Measurements from ENCODE around the gene TMEM164. TPM values are rescaled to one million over a fixed set of nuclear protein-coding genes. Genes with fewer than 3 reads are reported as not detected.
"Not testable (repeated sequence)": the region's sequence is repeated elsewhere in the genome, so short reads cannot be mapped to it uniquely, and the experiment has no call there.

TMEM164 gene
- total RNA-seq, 2 experiments from 2014 or later = 9.1 to 11.0 TPM

GRCh38 chrX:110143454-110144210 is 140.7 kb downstream of the TMEM164 start:
- H3K9me3 Mint-ChIP-seq = no peaks in the 10 kb centered on the region
- peaks cover 3% of the 10 kb centered on the region for H3K36me3 Mint-ChIP-seq
- H3K4me3 Mint-ChIP-seq = no peak overlapping the region
- no peak overlapping the region for H3K27ac Mint-ChIP-seq
- no peaks in the 10 kb centered on the region for H3K4me1 Mint-ChIP-seq
- DNase-seq = no peak
- H3K27me3 Mint-ChIP-seq = no peaks in the 10 kb centered on the region

- DNase-seq = no peak
- H3K27ac Mint-ChIP-seq = no peak overlapping the region
These were observed 142.4 kb downstream of the TMEM164 start for GRCh38 chrX:110145311-110145710.

GRCh38 chrX:110145854-110146253 is 142.9 kb downstream of the TMEM164 start:
- peak; percentile 3 for DNase-seq
- no peak overlapping the region for H3K4me3 Mint-ChIP-seq
- H3K4me1 Mint-ChIP-seq = no peaks in the 10 kb centered on the region
- no peaks in the 10 kb centered on the region for H3K27me3 Mint-ChIP-seq
- H3K36me3 Mint-ChIP-seq = peaks cover 5% of the 10 kb centered on the region
- no peak overlapping the region for H3K27ac Mint-ChIP-seq
- H3K9me3 Mint-ChIP-seq = no peaks in the 10 kb centered on the region

More at GRCh38 chrX:110145311-110145710, 142.4 kb downstream of the TMEM164 start:
- Mint-ChIP-seq H3K9me3 (no peaks in the 10 kb centered on the region), H3K36me3 (peaks cover 5% of the 10 kb centered on the region), H3K4me1 (no peaks in the 10 kb centered on the region), H3K27me3 (no peaks in the 10 kb centered on the region), H3K4me3 (no peak overlapping the region)

- no peak overlapping the region for H3K27ac Mint-ChIP-seq
- no peaks in the 10 kb centered on the region for H3K27me3 Mint-ChIP-seq
- H3K4me1 Mint-ChIP-seq = no peaks in the 10 kb centered on the region
- DNase-seq = peak; percentile 5
- no peaks in the 10 kb centered on the region for H3K9me3 Mint-ChIP-seq
- H3K4me3 Mint-ChIP-seq = no peak overlapping the region
- H3K36me3 Mint-ChIP-seq = peaks cover 5% of the 10 kb centered on the region
These were observed 143.6 kb downstream of the TMEM164 start for GRCh38 chrX:110146521-110146920.

GRCh38 chrX:110153244-110153643 is 150.3 kb downstream of the TMEM164 start:
- no peak overlapping the region for H3K4me3 Mint-ChIP-seq
- peaks cover 2% of the 10 kb centered on the region for H3K36me3 Mint-ChIP-seq

GRCh38 chrX:110153896-110154295 is 151.0 kb downstream of the TMEM164 start:
- no peak overlapping the region for H3K27ac Mint-ChIP-seq
- H3K4me1 Mint-ChIP-seq = no peaks in the 10 kb centered on the region
- no peak overlapping the region for H3K4me3 Mint-ChIP-seq
- H3K27me3 Mint-ChIP-seq = no peaks in the 10 kb centered on the region
- H3K36me3 Mint-ChIP-seq = peaks cover 2% of the 10 kb centered on the region
- no peak for DNase-seq
- H3K9me3 Mint-ChIP-seq = no peaks in the 10 kb centered on the region

More at GRCh38 chrX:110153244-110153643, 150.3 kb downstream of the TMEM164 start:
- Mint-ChIP-seq H3K4me1 (no peaks in the 10 kb centered on the region), H3K27ac (no peak overlapping the region), H3K27me3 (no peaks in the 10 kb centered on the region), H3K9me3 (no peaks in the 10 kb centered on the region)
- DNase-seq = no peak

- H3K36me3 Mint-ChIP-seq, H3K27me3 Mint-ChIP-seq, H3K9me3 Mint-ChIP-seq, H3K27ac Mint-ChIP-seq, DNase-seq, H3K4me1 Mint-ChIP-seq, H3K4me3 Mint-ChIP-seq: not testable (repeated sequence)
These were observed 151.4 kb downstream of the TMEM164 start for GRCh38 chrX:110154328-110154727.

- DNase-seq = no peak
- Mint-ChIP-seq H3K27me3 (no peaks in the 10 kb centered on the region), H3K9me3 (no peaks in the 10 kb centered on the region), H3K36me3 (no peaks in the 10 kb centered on the region), H3K27ac (no peak overlapping the region), H3K4me3 (no peak overlapping the region), H3K4me1 (peaks cover 6% of the 10 kb centered on the region)
These were observed 152.8 kb downstream of the TMEM164 start for GRCh38 chrX:110155759-110156158.

GRCh38 chrX:110156167-110156754 is 153.3 kb downstream of the TMEM164 start:
- DNase-seq = no peak
- H3K9me3 Mint-ChIP-seq = no peaks in the 10 kb centered on the region
- no peak overlapping the region for H3K4me3 Mint-ChIP-seq
- H3K27me3 Mint-ChIP-seq = no peaks in the 10 kb centered on the region
- peaks cover 6% of the 10 kb centered on the region for H3K4me1 Mint-ChIP-seq
- no peak overlapping the region for H3K27ac Mint-ChIP-seq
- H3K36me3 Mint-ChIP-seq = no peaks in the 10 kb centered on the region

- H3K27ac Mint-ChIP-seq = no peak overlapping the region
- no peak overlapping the region for H3K4me3 Mint-ChIP-seq
- no peaks in the 10 kb centered on the region for H3K9me3 Mint-ChIP-seq
- peaks cover 6% of the 10 kb centered on the region for H3K4me1 Mint-ChIP-seq
- no peaks in the 10 kb centered on the region for H3K36me3 Mint-ChIP-seq
- no peak for DNase-seq
- no peaks in the 10 kb centered on the region for H3K27me3 Mint-ChIP-seq
These were observed 154.5 kb downstream of the TMEM164 start for GRCh38 chrX:110157444-110157843.

GRCh38 chrX:110159235-110159634 is 156.3 kb downstream of the TMEM164 start:
- Mint-ChIP-seq H3K36me3 (no peaks in the 10 kb centered on the region), H3K9me3 (no peaks in the 10 kb centered on the region), H3K27ac (peak overlapping the region; percentile 48), H3K4me1 (peaks cover 6% of the 10 kb centered on the region), H3K4me3 (peak overlapping the region; percentile 8), H3K27me3 (no peaks in the 10 kb centered on the region)
- DNase-seq = no peak

- no peak for DNase-seq
- Mint-ChIP-seq H3K27me3 (no peaks in the 10 kb centered on the region), H3K4me3 (no peak overlapping the region), H3K27ac (no peak overlapping the region), H3K36me3 (no peaks in the 10 kb centered on the region), H3K9me3 (no peaks in the 10 kb centered on the region), H3K4me1 (peaks cover 6% of the 10 kb centered on the region)
These were observed 157.0 kb downstream of the TMEM164 start for GRCh38 chrX:110159865-110160264.

- H3K4me1 Mint-ChIP-seq = peaks cover 6% of the 10 kb centered on the region
- no peaks in the 10 kb centered on the region for H3K36me3 Mint-ChIP-seq
- H3K4me3 Mint-ChIP-seq = no peak overlapping the region
- no peak for DNase-seq
- no peaks in the 10 kb centered on the region for H3K27me3 Mint-ChIP-seq
- no peaks in the 10 kb centered on the region for H3K9me3 Mint-ChIP-seq
- H3K27ac Mint-ChIP-seq = no peak overlapping the region
These were observed 158.4 kb downstream of the TMEM164 start for GRCh38 chrX:110161361-110161686.

GRCh38 chrX:110162131-110162530 is 159.2 kb downstream of the TMEM164 start:
- H3K4me3 Mint-ChIP-seq = no peak overlapping the region
- H3K36me3 Mint-ChIP-seq = no peaks in the 10 kb centered on the region
- H3K27ac Mint-ChIP-seq = no peak overlapping the region

GRCh38 chrX:110162867-110163266 is 160.0 kb downstream of the TMEM164 start:
- Mint-ChIP-seq H3K36me3 (no peaks in the 10 kb centered on the region), H3K4me3 (no peak overlapping the region), H3K9me3 (no peaks in the 10 kb centered on the region), H3K27ac (no peak overlapping the region), H3K4me1 (peaks cover 6% of the 10 kb centered on the region), H3K27me3 (no peaks in the 10 kb centered on the region)
- DNase-seq = no peak

More at GRCh38 chrX:110162131-110162530, 159.2 kb downstream of the TMEM164 start:
- Mint-ChIP-seq H3K4me1 (peaks cover 6% of the 10 kb centered on the region), H3K9me3 (no peaks in the 10 kb centered on the region), H3K27me3 (no peaks in the 10 kb centered on the region)
- DNase-seq = no peak

GRCh38 chrX:110163488-110163887 is 160.6 kb downstream of the TMEM164 start:
- Mint-ChIP-seq H3K9me3 (no peaks in the 10 kb centered on the region), H3K27me3 (no peaks in the 10 kb centered on the region), H3K4me3 (no peak overlapping the region), H3K27ac (no peak overlapping the region), H3K4me1 (peaks cover 6% of the 10 kb centered on the region), H3K36me3 (no peaks in the 10 kb centered on the region)
- no peak for DNase-seq

All from activated naive CD8-positive, alpha-beta T cell treated with anti-CD3 and anti-CD28 coated beads for 36 hours (primary cell).